Eye (tissue), 1 donor: ENCODE data around the gene BTBD2.

ENCODE experiments used
- DNase-seq: peaks from one replicate; pipeline ENCODE4 v3.0.0-alpha.2; 2015

BTBD2 gene

GRCh38 chr19:1956868-1957492 lies 58.5 kb downstream of the BTBD2 start:
- DNase-seq: no peak

- no peak for DNase-seq
These were observed 59.4 kb downstream of the BTBD2 start for GRCh38 chr19:1956122-1956494.

- no peak for DNase-seq
These were observed 60.1 kb downstream of the BTBD2 start for GRCh38 chr19:1955171-1956121.

- DNase-seq: no peak
These were observed 61.0 kb downstream of the BTBD2 start for GRCh38 chr19:1954532-1954933.

- DNase-seq: no peak
These were observed 61.9 kb downstream of the BTBD2 start for GRCh38 chr19:1953441-1954094.

- DNase-seq: no peak
These were observed 62.5 kb downstream of the BTBD2 start for GRCh38 chr19:1953037-1953436.

GRCh38 chr19:1952635-1953034 lies 62.9 kb downstream of the BTBD2 start:
- no peak for DNase-seq

GRCh38 chr19:1950640-1951039 lies 64.9 kb downstream of the BTBD2 start:
- no peak for DNase-seq

GRCh38 chr19:1949304-1950101 lies 66.0 kb downstream of the BTBD2 start:
- DNase-seq: no peak

- no peak for DNase-seq
These were observed 67.8 kb downstream of the BTBD2 start for GRCh38 chr19:1947651-1948209.

- DNase-seq: peak; percentile 70
These were observed 69.6 kb downstream of the BTBD2 start for GRCh38 chr19:1945899-1946298.

- DNase-seq: no peak
These were observed 70.5 kb downstream of the BTBD2 start for GRCh38 chr19:1944916-1945561.

- no peak for DNase-seq
These were observed 71.2 kb downstream of the BTBD2 start for GRCh38 chr19:1944088-1944915.

GRCh38 chr19:1943661-1944087 lies 71.8 kb downstream of the BTBD2 start:
- DNase-seq: no peak

- peak; percentile 39 for DNase-seq
These were observed 72.5 kb downstream of the BTBD2 start for GRCh38 chr19:1942934-1943555.

- peak; percentile 92 for DNase-seq
These were observed 73.2 kb downstream of the BTBD2 start for GRCh38 chr19:1942078-1942933.

GRCh38 chr19:1941146-1942077 lies 74.1 kb downstream of the BTBD2 start, which contains the start of gene CSNK1G2:
TSS of gene CSNK1G2 (plus strand) at chr19:1941172. CDS start at chr19:1969773, 28,601 bp downstream.
- no peak for DNase-seq

- DNase-seq: no peak
These were observed 77.4 kb downstream of the BTBD2 start for GRCh38 chr19:1938071-1938470.
